IPS-18a (cell line): ENCODE data around the gene KLHL11.
"Not testable (repeated sequence)": the region's sequence is repeated elsewhere in the genome, so short reads cannot be mapped to it uniquely, and the experiment has no call there.

Experiments used
- H3K27ac ChIP-seq: one replicate; pipeline ENCODE4 v1.5.1; 2013; ENCODE audit warnings: low read length
- H3K27me3 ChIP-seq: one replicate; pipeline ENCODE4 v1.6.1; 2013; ENCODE audit warnings: mild to moderate bottlenecking, low read length; ENCODE audit not compliant: control insufficient read depth, insufficient read depth
- H3K36me3 ChIP-seq: one replicate; pipeline ENCODE4 v1.6.1; 2013; ENCODE audit warnings: low read depth, low read length; ENCODE audit not compliant: control insufficient read depth
- H3K4me1 ChIP-seq: one replicate; pipeline ENCODE4 v1.6.1; 2013; ENCODE audit warnings: low read depth, low read length; ENCODE audit not compliant: control insufficient read depth
- H3K4me3 ChIP-seq: one replicate; pipeline ENCODE4 v1.5.1; 2013; ENCODE audit warnings: low read length
- H3K9ac ChIP-seq: one replicate; pipeline ENCODE4 v1.6.1; 2013; ENCODE audit warnings: mild to moderate bottlenecking, low read length, moderate library complexity
- H3K9me3 ChIP-seq: one replicate; pipeline ENCODE4 v1.6.1; 2013; ENCODE audit warnings: low read depth, low read length; ENCODE audit not compliant: control insufficient read depth

The KLHL11 gene

GRCh38 chr17:41880130-41880529, 14.9 kb upstream of the KLHL11 start:
- H3K9me3 ChIP-seq = no peaks in the 10 kb centered on the region
- no peaks in the 10 kb centered on the region for H3K4me1 ChIP-seq
- H3K36me3 ChIP-seq = peaks cover 75% of the 10 kb centered on the region
- H3K27me3 ChIP-seq = no peaks in the 10 kb centered on the region
- H3K9ac ChIP-seq = no peak overlapping the region
- no peak overlapping the region for H3K27ac ChIP-seq
- no peak overlapping the region for H3K4me3 ChIP-seq

GRCh38 chr17:41874293-41874670, 9.1 kb upstream of the KLHL11 start:
- H3K4me1 ChIP-seq, H3K4me3 ChIP-seq, H3K9ac ChIP-seq, H3K27me3 ChIP-seq, H3K27ac ChIP-seq, H3K9me3 ChIP-seq: not testable (repeated sequence)
- H3K36me3 ChIP-seq = peaks cover 74% of the 10 kb centered on the region

GRCh38 chr17:41873559-41874292, 8.5 kb upstream of the KLHL11 start:
- Histone ChIP-seq H3K36me3 (peaks cover 74% of the 10 kb centered on the region), H3K4me1 (no peaks in the 10 kb centered on the region), H3K9me3 (no peaks in the 10 kb centered on the region), H3K27ac (no peak overlapping the region), H3K9ac (no peak overlapping the region), H3K4me3 (no peak overlapping the region), H3K27me3 (no peaks in the 10 kb centered on the region)

- Histone ChIP-seq H3K4me1 (no peaks in the 10 kb centered on the region), H3K9ac (no peak overlapping the region), H3K27ac (no peak overlapping the region), H3K36me3 (peaks cover 73% of the 10 kb centered on the region), H3K27me3 (no peaks in the 10 kb centered on the region), H3K9me3 (no peaks in the 10 kb centered on the region), H3K4me3 (no peak overlapping the region)
These were observed 6.6 kb upstream of the KLHL11 start for GRCh38 chr17:41871789-41872188.

GRCh38 chr17:41870627-41871026, 5.4 kb upstream of the KLHL11 start:
- H3K9ac ChIP-seq = no peak overlapping the region

GRCh38 chr17:41870097-41870496, 4.9 kb upstream of the KLHL11 start:
- Histone ChIP-seq H3K4me1 (no peaks in the 10 kb centered on the region), H3K9ac (no peak overlapping the region), H3K27me3 (no peaks in the 10 kb centered on the region), H3K27ac (no peak overlapping the region), H3K36me3 (peaks cover 75% of the 10 kb centered on the region), H3K4me3 (no peak overlapping the region), H3K9me3 (no peaks in the 10 kb centered on the region)

More at GRCh38 chr17:41870627-41871026, 5.4 kb upstream of the KLHL11 start:
- H3K27me3 ChIP-seq = no peaks in the 10 kb centered on the region
- H3K9me3 ChIP-seq = no peaks in the 10 kb centered on the region
- H3K4me1 ChIP-seq = no peaks in the 10 kb centered on the region
- H3K4me3 ChIP-seq = no peak overlapping the region
- peaks cover 76% of the 10 kb centered on the region for H3K36me3 ChIP-seq
- no peak overlapping the region for H3K27ac ChIP-seq

- Histone ChIP-seq H3K4me3 (no peak overlapping the region), H3K9ac (no peak overlapping the region), H3K4me1 (no peaks in the 10 kb centered on the region), H3K27me3 (no peaks in the 10 kb centered on the region), H3K27ac (no peak overlapping the region), H3K9me3 (no peaks in the 10 kb centered on the region), H3K36me3 (peaks cover 69% of the 10 kb centered on the region)
These were observed 4.2 kb upstream of the KLHL11 start for GRCh38 chr17:41869426-41869825.

- H3K27ac ChIP-seq = no peak overlapping the region
- no peaks in the 10 kb centered on the region for H3K27me3 ChIP-seq
- H3K36me3 ChIP-seq = peaks cover 62% of the 10 kb centered on the region
- H3K4me3 ChIP-seq = no peak overlapping the region
- no peaks in the 10 kb centered on the region for H3K9me3 ChIP-seq
- H3K9ac ChIP-seq = no peak overlapping the region
- peaks cover 4% of the 10 kb centered on the region for H3K4me1 ChIP-seq
These were observed 3.3 kb upstream of the KLHL11 start for GRCh38 chr17:41868568-41868967.

GRCh38 chr17:41865596-41865893, 322 bp upstream of the KLHL11 start:
- no peaks in the 10 kb centered on the region for H3K9me3 ChIP-seq
- no peaks in the 10 kb centered on the region for H3K27me3 ChIP-seq
- peaks cover 16% of the 10 kb centered on the region for H3K4me1 ChIP-seq
- H3K4me3 ChIP-seq = peak overlapping the region; percentile 32
- peaks cover 35% of the 10 kb centered on the region for H3K36me3 ChIP-seq
- H3K27ac ChIP-seq = no peak overlapping the region
- H3K9ac ChIP-seq = no peak overlapping the region

GRCh38 chr17:41864498-41864835, 756 bp downstream of the KLHL11 start:
- H3K27ac ChIP-seq = peak overlapping the region; percentile 35
- peak overlapping the region; percentile 90 for H3K9ac ChIP-seq
- H3K4me3 ChIP-seq = peak overlapping the region; percentile 78
- no peaks in the 10 kb centered on the region for H3K27me3 ChIP-seq
- no peaks in the 10 kb centered on the region for H3K9me3 ChIP-seq
- peaks cover 24% of the 10 kb centered on the region for H3K36me3 ChIP-seq
- H3K4me1 ChIP-seq = peaks cover 23% of the 10 kb centered on the region

- Histone ChIP-seq H3K27ac (no peak overlapping the region), H3K9me3 (no peaks in the 10 kb centered on the region), H3K36me3 (peaks cover 14% of the 10 kb centered on the region), H3K27me3 (no peaks in the 10 kb centered on the region), H3K4me3 (peak overlapping the region; percentile 78), H3K9ac (no peak overlapping the region), H3K4me1 (peaks cover 23% of the 10 kb centered on the region)
These were observed 2.0 kb downstream of the KLHL11 start for GRCh38 chr17:41863074-41863848.
